Body of pancreas (tissue), 4 donors: ENCODE measurements around the gene ENO3.

Source experiments
- CTCF ChIP-seq, 7 experiments: fragments of 450-650 bp in 4 of 7; fragments of 200-600 bp in 3 of 7; sonication (generic) in 3 of 7; IDR thresholded peaks; one replicate each; pipeline ENCODE4 v1.5.1; 2016 to 2019; ENCODE audit warnings: antibody characterized with exemption in 7 of 7
- POLR2A ChIP-seq, 3 donors: fragments of 450-650 bp; IDR thresholded peaks; one replicate each; pipeline ENCODE4 v1.6.1; 2016; ENCODE audit warnings: antibody characterized with exemption in 3 of 3, mild to moderate bottlenecking in 2 of 3

- no peak for TF ChIP-seq CTCF (IDR thresholded peaks at IDR 0.05)
- TF ChIP-seq POLR2A (IDR thresholded peaks at IDR 0.05), result no peak
Measured at GRCh38 chr17:4960279-4960922, 9.5 kb downstream of the ENO3 start.
